ENCODE data around the gene DNMT3A. TPM values are rescaled to one million over a fixed set of nuclear protein-coding genes. Genes with fewer than 3 reads are reported as not detected.

DNMT3A gene
- total RNA-seq, 1 experiment from 2014 or later, result 215 TPM

DNA sequence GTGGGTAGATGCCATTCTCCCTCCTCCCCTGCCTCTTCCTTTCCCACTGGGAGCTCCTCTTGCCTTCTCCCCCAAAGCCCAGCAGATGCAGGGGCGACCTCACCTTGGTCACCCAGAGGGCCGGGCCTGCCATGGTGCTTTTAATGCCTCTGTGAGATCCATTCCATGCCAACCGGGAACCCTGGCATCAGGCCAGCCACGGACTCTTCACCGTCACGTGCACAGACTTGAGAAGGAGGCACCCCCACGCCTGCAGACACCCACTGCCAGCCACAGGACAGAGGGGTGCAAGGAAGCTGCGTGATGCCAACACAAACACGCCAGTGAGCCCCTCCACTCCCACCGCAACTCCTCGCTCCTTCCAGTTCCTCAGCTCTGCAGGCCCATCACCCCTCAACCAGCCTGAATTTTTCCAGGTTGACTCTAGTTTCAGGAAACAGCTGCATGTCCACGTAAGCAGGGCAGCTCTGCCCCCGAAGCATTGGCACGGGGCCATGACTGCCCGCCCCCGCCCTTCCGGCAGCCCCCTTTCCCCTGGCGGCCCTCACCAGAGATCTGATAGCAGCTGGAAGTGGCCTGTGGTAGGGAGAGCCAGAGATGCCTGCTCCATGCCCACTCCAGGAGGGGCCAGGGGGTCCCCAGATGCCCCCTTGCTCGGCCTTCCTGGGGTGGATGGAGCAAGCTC lies 50.8 kb downstream of the DNMT3A start:
- no peak overlapping the region for H3K4me2 ChIP-seq (ENCODE audit: insufficient read depth, insufficient read length, low read length)
- H2AFZ ChIP-seq (ENCODE audit: low read length), result no peak overlapping the region
- peak overlapping the region in 1 of 3 experiments; percentile 77; a peak in 2 of 7 replicates for H3K27ac Mint-ChIP-seq

More for the DNA sequence above, 50.8 kb downstream of the DNMT3A start:
- no peak overlapping the region for H3K18ac ChIP-seq (ENCODE audit: insufficient read length, low read depth, low read length)
- no CpG with 5 or more reads among the region's 19 CpGs for WGBS (ENCODE audit: extremely low coverage, insufficient read length, low lambda C conversion rate)
- H2BK120ac ChIP-seq (ENCODE audit: low read depth, low read length, poor library complexity, severe bottlenecking), result no peak overlapping the region
- H3K56ac ChIP-seq (ENCODE audit: insufficient read length, low read depth, low read length), result no peak overlapping the region
- no peaks in the 10 kb centered on the region for H3K79me2 ChIP-seq (ENCODE audit: insufficient read depth, low read length)
- no peak overlapping the region for H3K9ac ChIP-seq (ENCODE audit: extremely low read depth, insufficient read length, low read length)
- H3K36me3 Mint-ChIP-seq (ENCODE audit: insufficient read depth in 1 of 3, low read depth in 3 of 3), result no peaks in the 10 kb centered on the region; a peak in 1 of 7 replicates
- H2BK5ac ChIP-seq (ENCODE audit: insufficient read length, low read length), result no peak overlapping the region
- H3T11ph ChIP-seq (ENCODE audit: low read length), result no peak overlapping the region
- H4K91ac ChIP-seq (ENCODE audit: insufficient read length, low read depth, low read length), result no peak overlapping the region
- H3K4me3 Mint-ChIP-seq, result no peak overlapping the region
- H3K9me3 ChIP-seq (ENCODE audit: control insufficient read depth, low read depth, low read length), result no peaks in the 10 kb centered on the region
- no peak overlapping the region; the same call in 1 of the 2 replicates for H3K14ac ChIP-seq (ENCODE audit: insufficient read depth, low read length)
- H3K9me3 Mint-ChIP-seq, result no peaks in the 10 kb centered on the region
- no peak overlapping the region for H3K23ac ChIP-seq (ENCODE audit: insufficient read length, low read depth, low read length)
- no peak overlapping the region for H2BK15ac ChIP-seq (ENCODE audit: low read depth, low read length)
- H3K4me1 Mint-ChIP-seq, result peaks cover 29 to 33% of the 10 kb centered on the region in 2 experiments
- no peak overlapping the region for H3K27ac ChIP-seq (ENCODE audit: insufficient read length, low read depth, low read length)
- no peaks in the 10 kb centered on the region for H3K27me3 ChIP-seq (ENCODE audit: insufficient read depth, low read length)
- H3K23me2 ChIP-seq (ENCODE audit: insufficient read length, low read depth, low read length, poor library complexity, severe bottlenecking), result no peaks in the 10 kb centered on the region
- no peak overlapping the region for H2AK5ac ChIP-seq (ENCODE audit: insufficient read length, low read length)
- no peak for DNase-seq
- peaks cover 3% of the 10 kb centered on the region; the same call in 1 of the 2 replicates for H3K4me1 ChIP-seq (ENCODE audit: insufficient read depth, low read length)
- H3K4ac ChIP-seq (ENCODE audit: low read depth, low read length), result no peak overlapping the region
- TF ChIP-seq CTCF (conservative IDR thresholded peaks at IDR 0.05), result no peak
- no peak overlapping the region for H4K5ac ChIP-seq (ENCODE audit: insufficient read length, low read depth, low read length)
- peaks cover 1% of the 10 kb centered on the region; the same call in 1 of the 2 replicates for H3K27me3 Mint-ChIP-seq (ENCODE audit: low read depth)
- no peak overlapping the region for H2BK12ac ChIP-seq (ENCODE audit: insufficient read length, low read depth, low read length)
- H2BK20ac ChIP-seq (ENCODE audit: low read depth, low read length, poor library complexity, severe bottlenecking), result no peak overlapping the region
- no peaks in the 10 kb centered on the region for H3K79me1 ChIP-seq (ENCODE audit: insufficient read depth, low read depth, low read length, poor library complexity, severe bottlenecking)
- no peak overlapping the region for H4K8ac ChIP-seq (replicated peaks; ENCODE audit: insufficient read length, low read depth, low read length)
- H4K20me1 ChIP-seq (ENCODE audit: control insufficient read depth, insufficient read depth, insufficient read length), result no peaks in the 10 kb centered on the region

Measured in H9 (cell line).